ENCODE data around the gene YIPF1. TPM values are rescaled to one million over a fixed set of nuclear protein-coding genes. Genes with fewer than 3 reads are reported as not detected.

YIPF1 gene
- total and polyA plus RNA-seq, 4 donors = 19.9 to 33.3 (median 25.1) TPM

DNA sequence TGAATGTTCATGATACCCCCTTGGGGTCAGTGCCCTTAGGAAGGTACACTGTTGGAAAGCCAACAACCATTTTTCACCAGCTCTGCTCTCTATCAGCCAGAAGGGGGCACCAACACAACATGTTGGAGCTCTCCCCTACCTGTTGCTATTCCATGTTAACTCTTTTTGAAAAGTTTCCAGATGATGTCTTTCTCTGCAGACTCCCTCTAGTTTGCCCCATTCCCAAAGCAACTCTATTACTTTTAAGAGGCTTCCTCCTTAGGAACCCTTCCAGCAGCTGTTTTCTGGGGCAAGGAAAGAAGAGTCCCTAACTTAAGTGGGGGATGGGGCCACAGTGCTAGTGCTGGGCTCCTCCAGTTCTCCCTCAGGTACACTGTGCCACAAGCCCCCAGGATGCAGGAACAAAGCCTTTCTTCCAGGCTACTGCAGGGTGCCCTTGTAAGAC is 28.6 kb downstream of the YIPF1 start:
- peak; percentile 28 to 65 (median 59) for DNase-seq
- peak; percentile 47 for ATAC-seq (ENCODE audit: insufficient read depth, low FRiP score)
- peaks cover 11 to 38% (median 14%) of the 10 kb centered on the region in 4 donors for H3K36me3 ChIP-seq (ENCODE audit: control insufficient read depth in 4 of 4, insufficient read depth in 4 of 4, low read length in 4 of 4)

DNA sequence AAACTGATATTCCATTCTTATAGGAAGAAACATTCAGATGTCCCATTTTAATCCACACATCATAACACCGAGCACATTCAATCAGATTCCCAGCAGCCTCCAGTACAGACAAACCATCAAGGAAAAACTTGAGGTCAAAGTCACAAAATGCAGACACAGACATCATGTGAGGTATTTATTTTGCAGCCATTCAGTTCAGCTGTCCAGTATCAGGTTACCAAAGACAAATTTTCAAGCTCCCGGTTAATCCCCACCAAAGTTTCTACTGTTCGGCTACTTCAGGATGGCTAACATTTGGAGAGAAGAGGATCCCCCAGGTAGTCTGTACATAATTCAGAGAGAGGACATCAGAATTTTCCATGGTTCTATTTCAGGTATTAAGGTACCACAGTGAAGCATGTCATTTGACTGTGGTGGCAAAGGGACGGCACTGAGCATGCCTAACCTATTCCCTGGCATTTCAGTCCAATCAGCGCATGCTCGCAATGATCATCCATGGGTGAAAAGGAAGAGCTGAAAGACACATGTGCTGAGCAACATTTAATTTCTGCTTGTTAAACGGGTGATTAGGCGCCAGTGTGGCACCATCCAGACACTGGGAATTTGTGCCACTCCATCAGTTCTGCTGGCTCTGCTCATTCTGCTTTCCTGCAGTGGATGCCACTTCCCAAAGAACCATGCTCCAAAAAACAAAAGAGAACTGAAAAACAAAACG is 37.9 kb downstream of the YIPF1 start:
- peaks cover 6 to 37% (median 17%) of the 10 kb centered on the region in 4 donors for H3K36me3 ChIP-seq (ENCODE audit: control insufficient read depth in 4 of 4, insufficient read depth in 4 of 4, low read length in 4 of 4)

More for the DNA sequence above, 28.6 kb downstream of the YIPF1 start:
- no peak overlapping the region for H3K27ac ChIP-seq (ENCODE audit: low read depth in 1 of 2, low read length in 1 of 2)
- H3K9me3 ChIP-seq (ENCODE audit: control insufficient read depth in 4 of 4, insufficient read depth in 3 of 4, low read length in 3 of 4) = no peaks in the 10 kb centered on the region
- H3K9ac ChIP-seq (ENCODE audit: insufficient read depth in 1 of 2, low read length in 2 of 2) = no peak overlapping the region
- TF ChIP-seq, protein P1, sequence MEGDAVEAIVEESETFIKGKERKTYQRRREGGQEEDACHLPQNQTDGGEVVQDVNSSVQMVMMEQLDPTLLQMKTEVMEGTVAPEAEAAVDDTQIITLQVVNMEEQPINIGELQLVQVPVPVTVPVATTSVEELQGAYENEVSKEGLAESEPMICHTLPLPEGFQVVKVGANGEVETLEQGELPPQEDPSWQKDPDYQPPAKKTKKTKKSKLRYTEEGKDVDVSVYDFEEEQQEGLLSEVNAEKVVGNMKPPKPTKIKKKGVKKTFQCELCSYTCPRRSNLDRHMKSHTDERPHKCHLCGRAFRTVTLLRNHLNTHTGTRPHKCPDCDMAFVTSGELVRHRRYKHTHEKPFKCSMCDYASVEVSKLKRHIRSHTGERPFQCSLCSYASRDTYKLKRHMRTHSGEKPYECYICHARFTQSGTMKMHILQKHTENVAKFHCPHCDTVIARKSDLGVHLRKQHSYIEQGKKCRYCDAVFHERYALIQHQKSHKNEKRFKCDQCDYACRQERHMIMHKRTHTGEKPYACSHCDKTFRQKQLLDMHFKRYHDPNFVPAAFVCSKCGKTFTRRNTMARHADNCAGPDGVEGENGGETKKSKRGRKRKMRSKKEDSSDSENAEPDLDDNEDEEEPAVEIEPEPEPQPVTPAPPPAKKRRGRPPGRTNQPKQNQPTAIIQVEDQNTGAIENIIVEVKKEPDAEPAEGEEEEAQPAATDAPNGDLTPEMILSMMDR (IDR thresholded peaks at IDR 0.05; ENCODE audit: control extremely low read depth, extremely low read depth) = peak; percentile 60
- H3K4me1 ChIP-seq (ENCODE audit: control insufficient read depth in 5 of 5, insufficient read depth in 5 of 5, low read length in 5 of 5) = no peaks in the 10 kb centered on the region
- no peak overlapping the region for H3K4me3 ChIP-seq
- no peaks in the 10 kb centered on the region for H3K27me3 ChIP-seq (ENCODE audit: control insufficient read depth in 3 of 3, insufficient read depth in 3 of 3, low read length in 2 of 3)

DNA sequence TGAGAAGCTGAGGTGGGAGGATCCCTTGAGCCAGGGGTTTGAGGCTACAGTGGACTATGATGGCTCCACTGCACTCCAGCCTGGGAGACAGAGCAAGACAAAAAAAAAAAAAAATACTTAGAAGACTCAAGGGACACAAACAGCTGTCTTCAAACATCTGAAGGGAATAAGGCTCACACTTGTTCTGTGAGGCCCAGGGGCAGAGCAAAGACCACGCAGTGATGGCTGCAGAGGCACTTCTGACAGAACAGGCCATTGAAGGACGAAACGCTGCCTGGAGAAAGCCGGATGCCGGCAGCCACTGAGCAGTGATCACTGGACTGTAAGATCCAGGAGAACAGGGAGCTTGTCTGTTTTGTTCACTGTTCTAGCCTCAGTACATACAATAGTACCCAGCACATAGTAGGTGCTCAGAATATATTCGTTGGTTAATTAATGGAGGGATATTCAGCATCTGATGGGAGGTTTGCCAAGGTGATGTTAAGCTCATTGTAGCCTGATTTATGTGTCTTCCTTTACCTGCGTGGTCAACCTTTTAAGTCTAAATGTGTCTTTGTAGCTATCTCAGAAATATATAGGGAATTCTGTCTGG is 39.4 kb downstream of the YIPF1 start:
- H3K4me3 ChIP-seq = no peak overlapping the region
- no peak overlapping the region for H3K9ac ChIP-seq (ENCODE audit: insufficient read depth in 1 of 2, low read length in 2 of 2)
- H3K36me3 ChIP-seq (ENCODE audit: control insufficient read depth in 4 of 4, insufficient read depth in 4 of 4, low read length in 4 of 4) = peaks cover 3 to 23% (median 11%) of the 10 kb centered on the region in 4 donors
- TF ChIP-seq, protein P1 (IDR thresholded peaks at IDR 0.05; ENCODE audit: control extremely low read depth, extremely low read depth) = no peak
- DNase-seq (no peak), ATAC-seq (ENCODE audit: insufficient read depth, low FRiP score) (no peak)
- H3K27ac ChIP-seq (ENCODE audit: low read depth in 1 of 2, low read length in 1 of 2) = no peak overlapping the region
- H3K4me1 ChIP-seq (ENCODE audit: control insufficient read depth in 5 of 5, insufficient read depth in 5 of 5, low read length in 5 of 5) = no peaks in the 10 kb centered on the region
- H3K9me3 ChIP-seq (ENCODE audit: control insufficient read depth in 4 of 4, insufficient read depth in 3 of 4, low read length in 3 of 4) = peaks cover 0 to 3% (median 0%) of the 10 kb centered on the region in 4 donors
- WGBS, 2 donors = 89 to 95% methylated on average over 7 of the region's 7 CpGs
- no peaks in the 10 kb centered on the region for H3K27me3 ChIP-seq (ENCODE audit: control insufficient read depth in 3 of 3, insufficient read depth in 3 of 3, low read length in 2 of 3)

More for the DNA sequence above, 37.9 kb downstream of the YIPF1 start:
- no peak overlapping the region for H3K27ac ChIP-seq (ENCODE audit: low read depth in 1 of 2, low read length in 1 of 2)
- no peak for DNase-seq
- H3K9me3 ChIP-seq (ENCODE audit: control insufficient read depth in 4 of 4, insufficient read depth in 3 of 4, low read length in 3 of 4) = peaks cover 0 to 3% (median 0%) of the 10 kb centered on the region in 4 donors
- H3K4me3 ChIP-seq = no peak overlapping the region
- H3K27me3 ChIP-seq (ENCODE audit: control insufficient read depth in 3 of 3, insufficient read depth in 3 of 3, low read length in 2 of 3) = no peaks in the 10 kb centered on the region
- no peak overlapping the region for H3K9ac ChIP-seq (ENCODE audit: insufficient read depth in 1 of 2, low read length in 2 of 2)
- H3K4me1 ChIP-seq (ENCODE audit: control insufficient read depth in 5 of 5, insufficient read depth in 5 of 5, low read length in 5 of 5) = no peaks in the 10 kb centered on the region
- no peak for ATAC-seq (ENCODE audit: insufficient read depth, low FRiP score)
- TF ChIP-seq, protein P1 (IDR thresholded peaks at IDR 0.05; ENCODE audit: control extremely low read depth, extremely low read depth) = no peak
- 91 to 96% methylated on average over 9 of the region's 9 CpGs for WGBS, 2 donors
